ENCODE results near the gene MCIDAS.

The MCIDAS gene

GRCh38 chr5:55220433-55221185 is 6.5 kb downstream of the MCIDAS start:
- TF ChIP-seq CTCF (IDR thresholded peaks at IDR 0.05): no peak

GRCh38 chr5:55219770-55220169 is 7.3 kb downstream of the MCIDAS start:
- no peak for TF ChIP-seq CTCF (IDR thresholded peaks at IDR 0.05)

GRCh38 chr5:55218967-55219366 is 8.1 kb downstream of the MCIDAS start:
- no peak for TF ChIP-seq CTCF (IDR thresholded peaks at IDR 0.05)

GRCh38 chr5:55211184-55211874 is 15.8 kb downstream of the MCIDAS start:
- no peak for TF ChIP-seq CTCF (IDR thresholded peaks at IDR 0.05)

- no peak for TF ChIP-seq CTCF (IDR thresholded peaks at IDR 0.05)
Measured at GRCh38 chr5:55205001-55205400, 22.1 kb downstream of the MCIDAS start.

GRCh38 chr5:55191165-55191564 is 36.0 kb downstream of the MCIDAS start:
- TF ChIP-seq CTCF (IDR thresholded peaks at IDR 0.05): no peak

GRCh38 chr5:55188656-55189540 is 38.2 kb downstream of the MCIDAS start:
- no peak for TF ChIP-seq CTCF (IDR thresholded peaks at IDR 0.05)
